ENCODE measurements around the gene TRPV5. TPM values are rescaled to one million over a fixed set of nuclear protein-coding genes. Genes with fewer than 3 reads are reported as not detected.

Gene TRPV5
- total RNA-seq, 4 donors from 2014 or later, result not detected

- in situ Hi-C loops (cut with MboI; ENCODE audit: low sequenced_read_pairs in 4 of 4) (loop anchor here in 3 of 4 donors (25.0 kb wide), 1 partner anchor 350 kb away; the partner anchor contains the start of gene TAS2R40 (in 3 of the 3)), intact Hi-C loops (cut with DNase I; ENCODE audit: low total_unique reads) (no loop called here)
- DNase-seq (no peak), ATAC-seq (no peak)
- no peak for TF ChIP-seq CTCF (IDR thresholded peaks at IDR 0.05 in 4 of 5, conservative IDR thresholded peaks at IDR 0.05 in 1 of 5)
- no peak for TF ChIP-seq POLR2A (IDR thresholded peaks at IDR 0.05)
- no peak overlapping the region for H3K27ac ChIP-seq
- no peaks in the 10 kb centered on the region for H3K27me3 ChIP-seq
- H3K9me3 ChIP-seq, result no peaks in the 10 kb centered on the region
- no peak overlapping the region for H3K4me3 ChIP-seq
- no peaks in the 10 kb centered on the region for H3K36me3 ChIP-seq
- no peaks in the 10 kb centered on the region for H3K4me1 ChIP-seq
Observed at GRCh38 chr7:142862351-142862750, 71.2 kb downstream of the TRPV5 start.

- no peak for DNase-seq
- in situ Hi-C loops (cut with MboI; ENCODE audit: low sequenced_read_pairs in 4 of 4), result loop anchor here in 3 of 4 donors (25.0 kb wide), 1 partner anchor 351 kb away; the partner anchor contains the start of gene TAS2R40 (in 3 of the 3)
Observed at GRCh38 chr7:142860968-142861367, 72.6 kb downstream of the TRPV5 start.

GRCh38 chr7:142859829-142860228 lies 73.7 kb downstream of the TRPV5 start:
- Histone ChIP-seq H3K36me3 (no peaks in the 10 kb centered on the region), H3K27me3 (no peaks in the 10 kb centered on the region), H3K4me1 (peaks cover 0 to 12% of the 10 kb centered on the region in 2 donors), H3K9me3 (no peaks in the 10 kb centered on the region), H3K27ac (no peak overlapping the region), H3K4me3 (no peak overlapping the region)
- TF ChIP-seq CTCF (IDR thresholded peaks at IDR 0.05 in 4 of 5, conservative IDR thresholded peaks at IDR 0.05 in 1 of 5) (no peak), POLR2A (IDR thresholded peaks at IDR 0.05) (no peak)
- intact Hi-C loops (cut with DNase I; ENCODE audit: low total_unique reads), result no loop called here
- ATAC-seq (no peak), DNase-seq (no peak)
- in situ Hi-C loops (cut with MboI; ENCODE audit: low sequenced_read_pairs in 4 of 4), result loop anchor here (10.0 to 25.0 kb wide), 3 partner anchors 145 to 355 kb away; partner anchors contain the start of gene TAS2R40 (in 3 of the 4)

More at GRCh38 chr7:142860968-142861367, 72.6 kb downstream of the TRPV5 start:
- Histone ChIP-seq H3K27ac (no peak overlapping the region), H3K4me3 (no peak overlapping the region), H3K27me3 (no peaks in the 10 kb centered on the region), H3K9me3 (no peaks in the 10 kb centered on the region), H3K36me3 (no peaks in the 10 kb centered on the region), H3K4me1 (peaks cover 0 to 2% of the 10 kb centered on the region in 2 donors)
- no peak for ATAC-seq
- TF ChIP-seq POLR2A (IDR thresholded peaks at IDR 0.05), result no peak
- TF ChIP-seq CTCF (IDR thresholded peaks at IDR 0.05 in 4 of 5, conservative IDR thresholded peaks at IDR 0.05 in 1 of 5), result no peak
- intact Hi-C loops (cut with DNase I; ENCODE audit: low total_unique reads), result no loop called here

- Histone ChIP-seq H3K9me3 (no peaks in the 10 kb centered on the region), H3K36me3 (no peaks in the 10 kb centered on the region), H3K4me1 (peaks cover 0 to 12% of the 10 kb centered on the region in 2 donors), H3K27me3 (no peaks in the 10 kb centered on the region), H3K27ac (no peak overlapping the region), H3K4me3 (no peak overlapping the region)
- ATAC-seq (no peak), DNase-seq (no peak)
- in situ Hi-C loops (cut with MboI; ENCODE audit: low sequenced_read_pairs in 4 of 4) (loop anchor here (10.0 to 25.0 kb wide), 3 partner anchors 145 to 355 kb away; partner anchors contain the start of gene TAS2R40 (in 3 of the 4)), intact Hi-C loops (cut with DNase I; ENCODE audit: low total_unique reads) (no loop called here)
- TF ChIP-seq POLR2A (IDR thresholded peaks at IDR 0.05) (no peak), CTCF (IDR thresholded peaks at IDR 0.05 in 4 of 5, conservative IDR thresholded peaks at IDR 0.05 in 1 of 5) (no peak)
Observed at GRCh38 chr7:142859411-142859810, 74.1 kb downstream of the TRPV5 start.

Other genes starting within 250 kb of the TRPV5 start
- gene PRSS1, start 184.3 kb downstream of the TRPV5 start, total RNA-seq, result not detected
- gene PRSS2, start 162.8 kb downstream of the TRPV5 start, total RNA-seq, result not detected
- 1 to 10 TPM; 2.0 to 8.9 (median 2.8) TPM for gene EPHB6, start 78.7 kb downstream of the TRPV5 start, total RNA-seq
- not detected for gene TRPV6, start 48.0 kb downstream of the TRPV5 start, total RNA-seq
- not detected for gene LLCFC1, start 5.7 kb upstream of the TRPV5 start, total RNA-seq
- gene KEL, start 28.6 kb upstream of the TRPV5 start, total RNA-seq, result not detected
- not detected for gene OR9A2, start 93.4 kb upstream of the TRPV5 start, total RNA-seq
- gene OR6V1, start 118.6 kb upstream of the TRPV5 start, total RNA-seq, result not detected
- not detected for gene PIP, start 198.3 kb upstream of the TRPV5 start, total RNA-seq
- not detected for gene TAS2R39, start 249.7 kb upstream of the TRPV5 start, total RNA-seq

Data from gastrocnemius medialis (tissue), 4 donors.